DOHH2 (cell line): ENCODE measurements around the gene NHLRC2.
A peak's percentile ranks its signal among the peaks of the same experiment; 100 is the strongest.
"Not testable (repeated sequence)": the region's sequence is repeated elsewhere in the genome, so short reads cannot be mapped to it uniquely, and the experiment has no call there.

ENCODE experiments used
- H3F3A ChIP-seq: fragments of 200-600 bp; sonication (generic), shearing (Covaris generic); 2 replicates; pipeline ENCODE4 v1.6.0; 2016; ENCODE audit warnings: antibody characterized with exemption, mild to moderate bottlenecking; ENCODE audit not compliant: control insufficient read depth, insufficient read depth
- H3K27ac ChIP-seq: fragments of 200-600 bp; sonication (generic); 2 replicates; pipeline ENCODE4 v1.5.1; 2014; ENCODE audit warnings: low read depth, mild to moderate bottlenecking, low read length, moderate library complexity
- H3K27me3 ChIP-seq: fragments of 200-600 bp; sonication (generic); 2 replicates; pipeline ENCODE4 v1.6.1; 2014; ENCODE audit warnings: mild to moderate bottlenecking, low read length, mixed read lengths; ENCODE audit not compliant: control insufficient read depth
- H3K36me3 ChIP-seq: fragments of 200-600 bp; sonication (generic); 2 replicates; pipeline ENCODE4 v1.6.1; 2014; ENCODE audit warnings: mild to moderate bottlenecking, low read length, moderate library complexity, mixed read lengths; ENCODE audit not compliant: control insufficient read depth
- H3K4me1 ChIP-seq: fragments of 200-600 bp; sonication (generic); 2 replicates; pipeline ENCODE4 v1.6.1; 2014; ENCODE audit warnings: mild to moderate bottlenecking, low read length, mixed read lengths; ENCODE audit not compliant: control insufficient read depth
- H3K4me2 ChIP-seq: fragments of 200-600 bp; sonication (generic); 2 replicates; pipeline ENCODE4 v1.6.0; 2014; ENCODE audit warnings: mild to moderate bottlenecking, low read length, moderate library complexity
- H3K4me3 ChIP-seq: fragments of 200-600 bp; sonication (generic); 2 replicates; pipeline ENCODE4 v1.5.1; 2014; ENCODE audit warnings: mild to moderate bottlenecking, low read length, mixed read lengths
- H3K79me2 ChIP-seq: fragments of 200-600 bp; sonication (generic); 2 replicates; pipeline ENCODE4 v1.6.1; 2014; ENCODE audit warnings: mild to moderate bottlenecking, low read length, mixed read lengths; ENCODE audit not compliant: control insufficient read depth
- H3K9me2 ChIP-seq: fragments of 200-600 bp; sonication (generic); replicated peaks from 2 replicates; pipeline ENCODE4 v1.6.1; 2014; ENCODE audit warnings: mild to moderate bottlenecking, low read length, mixed read lengths; ENCODE audit not compliant: control insufficient read depth
- H3K9me3 ChIP-seq: fragments of 200-600 bp; sonication (generic); 2 replicates; pipeline ENCODE4 v1.6.1; 2014; ENCODE audit warnings: antibody characterized with exemption, low read length, mixed read lengths; ENCODE audit not compliant: control insufficient read depth, insufficient read depth
- H4K20me1 ChIP-seq: fragments of 200-600 bp; sonication (generic); 2 replicates; pipeline ENCODE4 v1.6.0; 2014; ENCODE audit warnings: low read depth, mild to moderate bottlenecking, antibody characterized with exemption, low read length, moderate library complexity; ENCODE audit not compliant: control insufficient read depth, insufficient read depth
- CTCF ChIP-seq: fragments of 200-600 bp; sonication (generic); IDR thresholded peaks from one replicate; pipeline ENCODE4 v1.5.1; 2014; ENCODE audit warnings: antibody characterized with exemption, mild to moderate bottlenecking, low read depth, low read length; ENCODE audit not compliant: poor library complexity, severe bottlenecking
- EZH2phosphoT487 ChIP-seq: fragments of 200-600 bp; sonication (generic); IDR thresholded peaks from 2 replicates; pipeline ENCODE4 v1.6.1; 2017; ENCODE audit warnings: borderline replicate concordance, mild to moderate bottlenecking, antibody characterized with exemption, low read length, moderate library complexity, mixed read lengths

NHLRC2 gene

GRCh38 chr10:113819989-113820388 lies 34.5 kb upstream of the NHLRC2 start:
- Histone ChIP-seq H3K4me3 (no peak overlapping the region), H3F3A (no peaks in the 10 kb centered on the region), H3K9me3 (no peaks in the 10 kb centered on the region), H3K4me1 (no peaks in the 10 kb centered on the region), H3K9me2 (no peaks in the 10 kb centered on the region), H3K27me3 (no peaks in the 10 kb centered on the region), H4K20me1 (no peaks in the 10 kb centered on the region), H3K4me2 (no peak overlapping the region), H3K27ac (no peak overlapping the region), H3K36me3 (no peaks in the 10 kb centered on the region), H3K79me2 (no peaks in the 10 kb centered on the region)
- no peak for TF ChIP-seq EZH2phosphoT487
- no peak for TF ChIP-seq CTCF

DNA sequence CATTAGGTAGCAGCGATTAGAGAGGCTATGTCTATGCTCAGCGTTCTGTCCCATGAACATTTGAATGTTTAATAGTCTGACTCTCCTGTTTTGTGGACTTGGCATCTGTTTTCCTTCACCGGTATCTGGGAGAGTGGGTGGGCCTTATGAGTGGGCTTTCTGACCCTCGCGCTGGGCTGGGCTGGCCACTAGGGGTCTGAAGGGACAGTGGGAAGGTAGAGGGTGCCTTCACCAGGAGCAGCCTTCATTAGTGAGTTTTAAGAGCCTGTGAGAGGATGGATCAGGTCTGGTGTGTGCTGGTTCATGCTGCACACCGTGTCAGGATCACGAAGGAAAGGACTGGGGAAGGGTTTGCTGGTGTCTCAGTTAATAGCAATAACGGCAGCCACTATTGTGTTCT lies 34.0 kb upstream of the NHLRC2 start:
- Histone ChIP-seq H3K9me3 (no peaks in the 10 kb centered on the region), H4K20me1 (no peaks in the 10 kb centered on the region), H3K4me2 (no peak overlapping the region), H3K4me1 (no peaks in the 10 kb centered on the region), H3K36me3 (no peaks in the 10 kb centered on the region), H3K27ac (no peak overlapping the region), H3K79me2 (no peaks in the 10 kb centered on the region), H3K4me3 (no peak overlapping the region), H3F3A (no peaks in the 10 kb centered on the region), H3K9me2 (no peaks in the 10 kb centered on the region), H3K27me3 (no peaks in the 10 kb centered on the region)
- TF ChIP-seq CTCF, result peak; percentile 32
- TF ChIP-seq EZH2phosphoT487, result no peak

DNA sequence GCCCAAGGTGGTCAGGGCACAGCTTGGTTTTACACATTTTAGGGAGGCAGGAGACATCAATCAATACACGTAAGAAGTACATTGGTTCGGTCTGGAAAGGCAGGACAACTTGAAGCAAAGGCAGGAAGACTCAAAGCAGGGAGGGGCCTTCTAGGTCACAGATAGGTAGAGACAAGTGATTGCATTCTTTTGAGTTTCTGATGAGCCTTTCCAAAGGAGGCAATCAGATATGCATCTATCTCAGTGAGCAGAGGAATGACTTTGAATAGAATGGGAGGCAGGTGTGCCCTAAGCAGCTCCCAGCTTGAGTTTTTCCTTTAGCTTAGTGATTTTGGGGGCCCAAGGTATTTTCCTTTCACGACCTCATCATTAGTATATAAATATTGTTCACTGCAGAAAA lies 33.2 kb upstream of the NHLRC2 start:
- not testable (repeated sequence) for H3K79me2 ChIP-seq, H3K9me3 ChIP-seq, H3K4me3 ChIP-seq, H3K9me2 ChIP-seq, H3K4me2 ChIP-seq, H3F3A ChIP-seq, H3K4me1 ChIP-seq, H4K20me1 ChIP-seq, H3K27me3 ChIP-seq, H3K27ac ChIP-seq, H3K36me3 ChIP-seq

DNA sequence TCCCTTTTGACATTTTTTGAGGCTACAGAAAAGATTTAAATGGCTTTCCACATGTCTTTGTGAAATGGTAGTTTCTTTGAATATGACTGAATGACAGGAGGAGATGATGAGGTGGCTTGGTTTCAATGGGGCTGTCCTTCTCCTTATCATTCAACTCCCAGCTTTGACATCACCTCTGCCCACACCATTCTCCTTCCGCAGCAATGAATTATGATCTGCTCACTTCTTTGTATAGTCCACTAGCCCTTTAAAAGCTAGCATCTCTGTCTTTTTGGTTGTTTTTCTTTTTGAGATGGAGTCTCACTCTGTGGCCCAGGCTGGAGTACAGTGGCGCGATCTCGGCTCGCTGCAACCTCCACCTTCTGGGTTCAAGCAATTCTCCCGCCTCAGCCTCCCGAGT lies 32.3 kb upstream of the NHLRC2 start:
- Histone ChIP-seq H3K27me3 (no peaks in the 10 kb centered on the region), H4K20me1 (no peaks in the 10 kb centered on the region), H3K36me3 (no peaks in the 10 kb centered on the region), H3K9me3 (no peaks in the 10 kb centered on the region), H3K79me2 (no peaks in the 10 kb centered on the region), H3F3A (no peaks in the 10 kb centered on the region), H3K27ac (no peak overlapping the region), H3K4me3 (no peak overlapping the region), H3K4me1 (no peaks in the 10 kb centered on the region), H3K4me2 (no peak overlapping the region), H3K9me2 (no peaks in the 10 kb centered on the region)
- no peak for TF ChIP-seq EZH2phosphoT487
- no peak for TF ChIP-seq CTCF
